WI38 (cell line): ENCODE measurements around the gene PDE4D.

Source experiments
- H3K4me3 ChIP-seq: 2 replicates; pipeline ENCODE4 v1.5.1; 2011; ENCODE audit warnings: low read depth, mild to moderate bottlenecking, control low read depth, low read length
- TF ChIP-seq, protein P1 (sequence below): IDR thresholded peaks from 2 replicates; pipeline ENCODE4 v1.5.1; 2012; ENCODE audit warnings: low read depth, mild to moderate bottlenecking, control low read depth, low read length

Gene PDE4D

DNA sequence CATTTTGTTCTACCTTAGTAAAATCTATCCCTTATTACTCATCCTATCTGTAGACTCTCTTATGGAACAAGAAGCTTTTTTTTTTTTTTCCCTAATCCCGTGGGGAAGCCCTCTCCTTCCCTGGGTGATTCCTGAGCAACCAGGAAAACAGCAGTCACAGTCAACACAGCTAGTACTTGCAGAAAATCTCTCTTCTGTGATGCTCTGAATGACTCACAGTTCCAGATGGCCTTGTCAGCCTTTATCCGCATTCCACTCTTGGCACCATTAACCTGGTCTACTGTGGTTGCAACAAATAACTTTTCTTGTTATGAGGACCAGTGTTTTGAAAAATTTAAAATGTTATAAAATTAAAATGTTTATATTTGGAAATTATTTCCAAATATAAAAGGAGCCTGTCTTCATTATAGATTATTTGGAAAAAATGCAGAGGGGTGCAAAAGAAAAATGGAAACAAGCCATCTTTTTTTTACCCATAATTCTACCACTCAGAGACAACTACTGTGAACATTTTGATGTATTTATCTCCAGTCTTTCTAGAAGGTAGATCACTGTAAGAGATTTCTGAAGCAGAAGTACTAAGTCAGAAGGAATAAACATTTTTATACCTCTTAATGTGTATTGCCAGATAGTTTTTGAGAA is 824.0 kb downstream of the PDE4D start:
- TF ChIP-seq, protein P1, sequence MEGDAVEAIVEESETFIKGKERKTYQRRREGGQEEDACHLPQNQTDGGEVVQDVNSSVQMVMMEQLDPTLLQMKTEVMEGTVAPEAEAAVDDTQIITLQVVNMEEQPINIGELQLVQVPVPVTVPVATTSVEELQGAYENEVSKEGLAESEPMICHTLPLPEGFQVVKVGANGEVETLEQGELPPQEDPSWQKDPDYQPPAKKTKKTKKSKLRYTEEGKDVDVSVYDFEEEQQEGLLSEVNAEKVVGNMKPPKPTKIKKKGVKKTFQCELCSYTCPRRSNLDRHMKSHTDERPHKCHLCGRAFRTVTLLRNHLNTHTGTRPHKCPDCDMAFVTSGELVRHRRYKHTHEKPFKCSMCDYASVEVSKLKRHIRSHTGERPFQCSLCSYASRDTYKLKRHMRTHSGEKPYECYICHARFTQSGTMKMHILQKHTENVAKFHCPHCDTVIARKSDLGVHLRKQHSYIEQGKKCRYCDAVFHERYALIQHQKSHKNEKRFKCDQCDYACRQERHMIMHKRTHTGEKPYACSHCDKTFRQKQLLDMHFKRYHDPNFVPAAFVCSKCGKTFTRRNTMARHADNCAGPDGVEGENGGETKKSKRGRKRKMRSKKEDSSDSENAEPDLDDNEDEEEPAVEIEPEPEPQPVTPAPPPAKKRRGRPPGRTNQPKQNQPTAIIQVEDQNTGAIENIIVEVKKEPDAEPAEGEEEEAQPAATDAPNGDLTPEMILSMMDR: no peak
- H3K4me3 ChIP-seq: no peak overlapping the region

DNA sequence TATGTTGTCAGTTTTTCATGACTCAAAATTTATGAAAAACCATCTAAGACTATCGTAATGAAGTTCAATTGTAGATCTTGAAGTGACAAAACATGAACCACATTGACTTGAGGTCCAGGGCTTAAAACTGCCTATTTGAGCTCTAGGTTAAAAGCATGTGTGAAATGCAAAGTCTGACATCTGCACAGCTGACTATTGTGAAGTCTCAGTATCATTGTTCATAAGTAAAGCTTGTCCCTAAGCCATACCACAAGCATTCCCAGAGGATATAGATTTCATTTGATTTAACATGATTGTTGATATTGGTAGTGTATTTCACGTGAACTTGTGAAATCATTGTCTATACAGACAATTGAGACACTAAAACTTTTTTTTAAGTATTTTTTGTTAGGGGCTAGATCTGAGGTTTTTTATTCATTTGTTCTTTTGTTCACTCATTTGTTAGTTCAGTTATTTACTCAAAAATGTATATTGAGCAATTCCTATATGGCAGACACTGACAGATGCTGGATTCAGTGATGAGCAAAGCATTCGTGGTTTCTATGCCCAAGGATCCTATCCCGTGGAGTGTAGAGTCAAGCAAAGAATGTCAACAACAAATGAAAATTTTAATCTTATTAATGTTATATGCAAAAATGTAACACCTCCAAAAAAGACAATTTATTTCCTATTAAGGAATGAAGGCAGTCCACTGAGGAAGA is 825.4 kb downstream of the PDE4D start:
- H3K4me3 ChIP-seq: no peak overlapping the region
- TF ChIP-seq, protein P1: no peak

DNA sequence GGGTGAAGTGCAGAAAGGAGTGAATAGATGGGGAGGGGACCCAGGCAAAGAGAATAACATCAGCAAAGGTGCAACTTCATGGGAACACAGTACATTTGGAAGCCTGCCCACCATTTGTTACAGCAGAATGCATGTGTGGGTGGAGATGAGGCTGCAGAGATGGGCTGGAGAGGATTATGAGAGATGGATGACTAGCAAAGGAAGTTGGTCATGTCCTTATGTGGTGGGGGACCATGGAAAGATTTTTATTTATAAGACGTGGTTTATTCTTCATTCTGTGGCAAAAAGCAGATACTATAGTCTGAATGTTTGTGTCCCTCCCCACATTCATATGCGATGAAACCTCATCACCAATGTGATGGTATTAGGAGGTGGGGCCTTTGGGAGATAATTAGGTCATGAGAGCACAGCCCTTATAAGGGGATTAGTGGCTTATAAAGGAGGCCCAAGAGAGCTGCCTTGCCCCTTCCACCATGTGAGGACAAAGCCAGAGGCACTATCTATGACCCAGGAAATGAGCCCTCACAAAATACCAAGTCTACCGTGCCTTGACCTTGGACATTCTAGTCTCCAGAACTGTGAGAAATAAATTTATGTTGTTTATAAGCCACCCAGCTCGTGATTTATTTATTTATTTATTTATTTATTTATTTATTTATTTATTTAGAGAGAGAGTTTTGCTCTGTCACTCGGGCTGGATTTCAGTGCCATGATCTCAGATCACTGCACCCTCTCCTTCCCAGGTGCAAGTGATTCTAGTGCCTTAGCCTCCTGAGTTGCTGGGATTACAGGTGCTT is 827.0 kb downstream of the PDE4D start:
- TF ChIP-seq, protein P1: no peak
- H3K4me3 ChIP-seq: no peak overlapping the region

DNA sequence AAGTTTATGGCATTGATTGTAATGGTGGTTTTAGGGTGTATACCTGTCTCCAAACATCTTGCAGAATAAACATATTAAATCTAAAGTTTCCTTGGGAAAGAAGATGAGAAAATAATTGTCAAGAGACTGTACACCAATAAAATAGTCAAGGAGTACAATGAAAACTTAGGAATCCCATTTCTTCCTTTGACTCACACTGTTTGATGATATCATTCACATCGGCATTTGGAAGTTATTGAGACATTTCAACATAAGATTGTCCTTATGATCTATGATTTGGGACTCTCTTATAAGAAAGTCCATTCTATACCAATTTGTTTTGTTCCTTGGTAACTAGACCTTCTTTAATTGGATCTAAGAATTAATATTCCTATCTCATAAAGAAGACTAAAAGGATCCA is 828.0 kb downstream of the PDE4D start:
- TF ChIP-seq, protein P1: no peak

DNA sequence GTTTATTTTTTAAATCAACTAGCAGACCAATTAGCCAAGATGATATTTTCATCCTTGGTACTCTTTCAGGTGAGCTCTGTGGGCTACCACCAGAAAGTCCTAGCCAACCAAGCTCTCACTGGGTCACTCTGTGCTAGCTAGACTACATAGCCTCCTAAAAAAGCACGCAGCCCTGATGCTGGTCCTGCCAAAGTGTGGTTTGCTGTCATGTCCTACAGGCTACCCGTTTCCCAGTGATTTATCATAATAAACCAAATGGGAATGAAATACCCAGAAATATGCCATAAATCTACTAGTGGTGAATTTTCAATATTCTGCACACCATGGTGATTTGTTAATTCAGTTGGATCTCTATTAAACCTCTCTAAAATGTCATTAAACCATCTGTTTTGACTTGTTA is 829.2 kb downstream of the PDE4D start:
- H3K4me3 ChIP-seq: no peak overlapping the region
- TF ChIP-seq, protein P1: no peak

More for the DNA sequence above, 828.0 kb downstream of the PDE4D start:
- H3K4me3 ChIP-seq: no peak overlapping the region

DNA sequence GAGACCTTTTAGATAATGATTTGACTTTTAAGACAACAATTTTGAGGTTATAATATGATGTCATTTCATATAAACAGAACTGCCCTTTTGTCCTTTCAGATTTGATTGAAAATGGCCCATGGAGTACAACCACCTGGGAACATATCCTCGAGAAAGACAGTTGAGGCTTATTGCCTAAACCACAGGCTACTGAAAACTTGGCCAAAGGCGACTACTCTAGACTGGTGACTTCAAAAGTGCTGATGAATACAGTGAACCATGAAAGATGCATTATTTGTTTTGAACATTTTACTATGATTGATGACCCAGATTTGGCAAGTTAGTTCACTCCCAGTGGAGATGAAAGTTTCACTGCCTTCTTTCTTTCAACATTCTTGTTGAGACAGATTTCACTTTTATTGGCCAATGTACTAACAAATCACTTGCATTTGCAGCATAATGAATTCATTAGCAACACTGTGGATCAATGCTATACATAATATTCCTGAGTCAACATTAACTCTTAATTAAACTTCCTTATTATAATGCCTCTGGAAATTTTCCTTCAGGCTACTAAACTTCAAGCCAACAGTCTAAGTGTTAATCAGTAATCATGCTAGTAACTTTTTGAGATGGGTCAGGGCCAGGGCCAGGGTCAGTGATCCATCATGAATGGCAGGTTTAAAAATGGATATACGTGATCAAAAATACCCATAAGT is 830.4 kb downstream of the PDE4D start:
- TF ChIP-seq, protein P1: no peak
- H3K4me3 ChIP-seq: no peak overlapping the region
